ENCODE data around the gene ARHGEF4.
"Not testable (repeated sequence)": the region's sequence is repeated elsewhere in the genome, so short reads cannot be mapped to it uniquely, and the experiment has no call there.

Gene ARHGEF4

DNA sequence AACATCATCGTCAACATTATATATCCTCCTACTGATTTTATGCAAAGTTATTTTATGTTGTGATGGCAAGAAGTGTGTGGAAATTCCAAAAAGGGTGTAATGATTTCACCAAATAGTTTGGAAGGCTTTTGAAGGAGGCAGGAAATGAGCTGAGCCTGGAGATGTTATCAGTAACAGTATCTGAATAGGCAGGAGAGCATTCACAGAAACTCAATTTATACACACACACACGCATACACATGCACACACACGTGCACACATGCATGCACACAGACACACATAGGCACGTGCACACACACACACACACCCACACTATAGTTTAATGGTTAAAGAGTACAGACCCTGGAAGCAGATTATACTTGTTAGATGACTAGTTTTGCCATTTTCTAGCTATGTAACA lies 47.3 kb downstream of the ARHGEF4 start:
- FAIRE-seq (no peak), DNase-seq (ENCODE audit: low spot score) (no peak)

DNA sequence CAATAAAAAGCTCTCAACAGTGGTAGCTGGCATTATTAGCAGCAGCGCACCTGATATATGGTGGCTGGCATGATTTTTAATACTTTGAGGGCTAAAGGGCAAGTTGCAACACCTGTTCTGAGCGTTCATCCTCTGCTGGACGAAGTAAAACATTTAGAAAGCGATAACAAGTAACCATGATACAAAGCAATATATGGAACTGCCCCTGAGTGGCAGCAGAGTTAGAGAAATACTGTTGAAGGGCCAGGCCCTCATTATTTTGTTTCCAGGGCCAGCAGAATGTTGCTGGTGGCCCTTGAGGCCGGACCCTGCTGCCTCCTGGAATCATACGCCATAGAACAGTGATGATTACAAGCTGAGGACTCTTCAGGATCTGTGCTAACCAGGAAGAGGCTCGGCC lies 47.8 kb downstream of the ARHGEF4 start:
- DNase-seq (ENCODE audit: low spot score) (no peak), FAIRE-seq (no peak)

DNA sequence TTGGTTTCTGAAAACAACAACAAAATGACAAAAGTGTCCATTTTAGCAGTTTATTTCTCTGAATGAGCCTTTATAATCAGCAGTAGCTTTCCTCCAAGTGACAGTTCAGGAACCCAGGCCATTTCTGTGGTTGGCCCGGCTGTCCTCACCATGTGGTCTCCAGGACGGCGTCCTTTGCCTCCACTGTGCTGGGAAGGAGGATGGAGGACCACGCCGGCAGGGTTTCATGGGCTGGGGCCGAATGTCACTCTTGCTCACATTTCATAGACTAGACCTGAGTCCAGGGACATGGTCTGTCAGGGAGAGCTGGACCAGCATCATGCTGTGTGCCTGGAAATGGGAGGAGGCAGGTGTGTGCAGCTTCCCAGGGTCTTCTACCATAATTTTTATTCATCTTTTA lies 50.9 kb downstream of the ARHGEF4 start:
- no peak for FAIRE-seq
- DNase-seq (ENCODE audit: low spot score): no peak

DNA sequence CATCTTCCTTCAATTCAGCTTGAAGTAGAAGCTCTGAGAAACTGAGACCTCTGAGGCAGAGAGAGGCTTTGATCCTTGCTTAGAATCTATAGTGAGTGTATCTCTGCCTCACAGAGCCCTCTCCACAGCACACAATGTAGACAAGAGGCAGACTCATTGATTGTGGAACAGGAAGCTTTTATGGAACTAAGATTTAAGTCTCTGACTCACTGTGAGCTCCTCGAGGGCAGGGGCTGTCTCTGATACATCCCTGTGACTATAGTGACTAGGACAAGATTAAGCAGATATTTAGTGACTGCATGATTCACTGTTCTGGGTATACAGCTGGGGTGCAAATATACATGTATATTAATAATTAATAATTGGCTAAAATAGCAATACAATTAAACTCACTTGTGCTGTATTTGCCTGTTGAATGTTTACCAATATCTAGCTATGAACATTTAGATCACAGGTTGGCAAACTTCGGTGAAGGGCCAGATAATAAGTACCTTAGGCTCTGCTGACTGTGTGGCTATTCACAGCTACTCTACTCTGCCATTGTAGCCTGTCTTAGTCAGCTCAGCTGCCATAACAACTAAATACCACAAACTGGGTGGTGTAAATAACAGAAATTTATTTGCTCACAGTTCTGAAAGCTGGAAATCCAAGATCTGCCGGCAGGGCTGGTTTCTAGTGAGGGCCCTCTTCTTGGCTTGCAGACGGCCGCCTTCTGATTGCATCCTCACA lies 54.4 kb downstream of the ARHGEF4 start:
- DNase-seq (ENCODE audit: low spot score): no peak
- peak; percentile 44 for FAIRE-seq

DNA sequence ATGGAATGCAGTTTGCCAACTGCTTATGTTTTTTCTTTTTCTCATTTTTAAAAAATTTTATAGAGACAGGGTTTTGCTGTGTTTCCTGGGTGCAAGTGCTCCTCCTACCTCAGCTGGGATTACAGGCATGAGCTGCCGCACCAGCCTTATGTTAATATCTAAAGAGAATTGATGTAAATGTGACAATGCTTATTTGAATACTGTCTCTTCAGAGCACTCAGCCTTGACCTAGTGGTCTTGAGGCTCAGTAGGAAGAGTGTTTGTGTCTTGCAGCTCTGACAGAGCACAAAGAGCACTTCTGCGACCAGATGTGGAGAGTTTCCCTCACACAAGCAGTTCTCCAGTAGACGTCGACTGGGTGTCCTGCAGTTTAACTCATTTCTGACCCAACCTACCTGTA lies 55.3 kb downstream of the ARHGEF4 start:
- no peak for FAIRE-seq
- no peak for DNase-seq (ENCODE audit: low spot score)

DNA sequence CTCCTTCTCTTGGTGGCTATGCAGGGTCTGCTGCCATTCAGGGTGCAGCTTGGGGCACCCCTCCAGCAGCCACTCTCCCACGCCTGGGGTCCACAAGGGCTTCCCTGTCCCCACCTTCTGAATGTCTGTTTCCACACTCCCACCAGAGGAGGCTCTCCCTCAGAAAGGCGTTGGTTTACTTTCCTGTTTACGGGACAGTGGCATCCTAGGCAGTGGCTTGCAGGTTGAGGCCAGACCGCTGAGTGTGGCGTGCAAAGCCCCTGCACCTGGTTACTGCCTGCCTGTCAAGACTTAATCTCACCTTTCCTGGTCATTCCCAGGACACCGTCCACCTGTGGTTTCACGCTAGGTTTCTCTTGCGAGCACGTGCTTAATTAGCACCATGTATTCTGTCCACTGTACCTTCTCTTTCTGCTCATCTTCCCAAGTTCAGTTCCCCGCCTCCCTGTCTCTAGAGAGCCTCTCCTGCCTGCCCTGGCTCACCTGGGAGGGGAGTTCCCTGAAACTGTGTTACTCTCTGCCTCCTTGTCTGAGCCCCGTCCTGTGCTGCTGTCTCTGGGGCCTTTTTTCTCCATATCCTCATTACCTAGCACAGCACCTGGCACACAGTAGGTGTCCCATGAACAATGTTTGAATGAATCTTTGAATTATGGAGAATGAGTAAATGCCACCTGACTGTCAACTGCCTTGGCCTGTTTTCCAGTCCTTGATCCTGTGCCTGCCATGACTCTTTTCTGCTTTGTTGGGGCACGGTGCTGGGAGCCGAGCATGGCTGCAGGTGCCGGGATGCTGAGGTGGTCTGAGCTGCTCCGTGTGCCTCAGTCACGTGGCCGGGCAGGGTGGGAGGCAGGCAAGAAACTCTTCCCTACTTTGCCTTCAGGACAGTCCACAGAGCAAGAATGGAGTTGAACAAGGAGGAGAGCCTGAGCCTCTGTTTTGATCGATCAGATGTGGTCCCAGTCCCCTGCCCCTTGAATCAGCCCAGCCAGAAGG lies 56.4 kb downstream of the ARHGEF4 start:
- FAIRE-seq: no peak
- DNase-seq (ENCODE audit: low spot score): no peak

DNA sequence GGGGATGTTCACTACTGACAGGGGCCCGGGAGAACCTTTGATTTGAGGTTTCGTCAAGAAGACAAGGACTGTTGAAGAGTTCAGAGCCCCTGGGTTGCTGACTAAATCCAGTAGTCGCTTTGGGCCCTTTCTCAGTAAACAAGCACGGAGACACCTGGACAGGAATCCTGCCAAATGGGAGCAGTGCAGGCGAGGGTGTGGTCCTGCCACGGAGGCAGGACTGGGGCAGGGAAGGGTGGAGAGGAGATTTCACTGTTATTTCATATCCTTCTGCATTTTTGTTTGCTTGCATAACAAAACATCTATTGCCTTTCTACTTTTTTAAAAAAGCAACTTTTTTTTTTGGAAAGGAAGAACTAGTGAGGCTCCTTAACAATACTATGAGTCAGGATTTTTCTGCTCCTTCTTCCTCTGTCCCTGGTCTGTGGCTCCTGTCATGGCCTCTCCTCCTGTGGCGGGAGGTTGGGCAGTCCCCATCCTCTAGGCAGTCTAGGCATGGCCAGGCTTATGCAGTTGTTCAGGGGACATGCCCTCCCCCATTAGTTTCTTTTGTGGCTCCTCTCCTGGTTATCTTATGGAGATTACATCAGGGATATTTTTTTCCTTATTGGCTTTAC lies 57.7 kb downstream of the ARHGEF4 start:
- FAIRE-seq: no peak
- DNase-seq (ENCODE audit: low spot score): no peak

DNA sequence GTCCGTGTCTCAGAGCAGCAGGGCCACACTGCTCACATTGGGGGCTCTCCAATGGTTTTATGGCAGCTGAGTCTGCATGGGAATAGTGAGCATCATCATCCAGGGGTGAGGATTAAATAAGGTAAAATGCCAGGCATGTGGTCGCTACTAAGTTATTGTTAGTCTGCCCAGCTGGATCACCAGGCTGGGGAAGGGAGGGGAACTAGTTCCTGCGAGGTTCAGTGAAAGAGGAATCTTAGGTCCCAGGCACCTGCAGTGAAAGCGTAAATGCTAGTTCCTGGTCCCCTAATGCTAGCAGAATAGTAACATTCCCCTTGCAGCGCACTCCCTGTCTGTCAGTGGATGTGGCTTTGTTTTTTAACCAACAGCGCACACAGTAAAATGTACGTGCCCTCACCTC lies 60.1 kb downstream of the ARHGEF4 start:
- FAIRE-seq: no peak
- DNase-seq (ENCODE audit: low spot score): no peak

DNA sequence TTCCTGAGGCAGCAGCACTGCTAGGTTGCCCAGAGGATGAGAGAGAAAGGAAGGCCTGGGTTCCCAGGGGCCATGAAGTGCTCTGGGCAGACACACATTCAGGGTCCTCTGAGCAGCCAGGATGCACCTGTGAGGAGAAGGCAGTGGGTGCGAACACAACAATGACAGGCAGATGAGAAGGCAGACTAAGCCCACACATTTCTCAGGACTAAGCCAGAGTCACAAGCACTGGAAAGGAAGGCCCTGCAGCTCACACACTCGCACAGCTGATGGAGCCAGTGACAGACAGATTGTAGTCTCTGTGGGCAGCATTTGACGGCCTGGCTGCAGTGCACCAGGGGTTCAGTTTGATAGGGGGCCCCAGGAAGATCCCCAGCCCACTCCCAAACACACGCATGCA lies 61.8 kb downstream of the ARHGEF4 start:
- FAIRE-seq (no peak), DNase-seq (ENCODE audit: low spot score) (no peak)

DNA sequence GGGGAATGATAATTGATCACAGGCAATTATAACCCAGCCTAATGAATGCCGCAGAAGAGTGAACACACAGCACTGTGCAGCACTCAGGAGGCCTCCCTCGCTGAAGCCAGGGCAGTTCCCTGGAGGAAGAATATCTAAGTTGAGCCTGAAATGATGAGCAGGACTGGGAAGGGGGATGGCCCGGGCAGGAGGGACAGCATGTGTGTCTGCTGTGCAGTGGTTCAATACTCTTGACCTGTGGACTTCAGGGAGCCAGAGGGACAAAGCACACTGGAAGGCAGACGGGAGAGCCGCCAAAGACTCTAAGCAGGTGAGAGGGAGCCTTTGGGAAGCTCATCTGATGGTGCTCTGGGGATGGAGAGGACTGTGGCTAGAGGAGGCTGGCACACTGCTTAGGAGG lies 62.6 kb downstream of the ARHGEF4 start:
- DNase-seq (ENCODE audit: low spot score) (no peak), FAIRE-seq (no peak)

DNA sequence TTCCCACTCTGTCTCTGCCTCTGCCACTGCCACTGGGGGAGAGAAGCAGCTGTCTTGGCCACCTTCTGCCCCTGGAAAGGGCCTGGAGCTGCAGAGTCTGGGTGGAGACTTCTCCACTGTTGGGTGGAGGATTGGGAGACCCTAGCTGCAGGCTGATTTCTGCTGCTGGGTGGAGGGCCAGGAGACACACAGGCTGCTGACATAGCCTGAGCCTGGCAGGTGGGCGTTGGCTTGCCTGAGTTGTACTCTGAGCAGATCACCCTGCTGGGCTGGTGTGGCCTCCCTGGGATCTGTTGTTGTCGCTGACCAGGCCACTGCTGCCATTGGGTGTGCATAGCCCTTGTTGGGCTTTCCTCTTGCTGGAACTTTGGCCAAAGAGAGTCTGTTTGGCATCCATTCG lies 64.3 kb downstream of the ARHGEF4 start:
- FAIRE-seq (no peak), DNase-seq (ENCODE audit: low spot score) (no peak)

DNA sequence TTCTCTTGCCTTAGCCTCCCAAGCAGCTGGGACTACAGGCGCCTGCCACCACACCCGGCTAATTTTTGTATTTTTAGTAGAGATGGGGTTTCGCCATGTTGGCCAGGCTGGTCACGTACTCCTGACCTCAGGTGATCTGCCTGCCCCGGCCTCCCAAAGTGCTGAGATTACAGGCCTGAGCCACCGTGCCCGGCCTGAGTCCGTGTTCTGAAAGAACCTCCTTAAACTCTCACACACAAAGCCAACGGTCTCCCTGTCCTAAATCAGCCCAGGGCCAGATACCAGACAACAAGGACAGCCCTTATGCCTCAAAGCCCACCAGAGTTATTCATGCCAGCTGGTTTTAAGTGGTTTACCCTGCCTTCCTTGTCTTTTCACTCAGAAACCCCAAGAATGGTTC lies 64.9 kb downstream of the ARHGEF4 start:
- FAIRE-seq; DNase-seq (ENCODE audit: low spot score): not testable (repeated sequence)

DNA sequence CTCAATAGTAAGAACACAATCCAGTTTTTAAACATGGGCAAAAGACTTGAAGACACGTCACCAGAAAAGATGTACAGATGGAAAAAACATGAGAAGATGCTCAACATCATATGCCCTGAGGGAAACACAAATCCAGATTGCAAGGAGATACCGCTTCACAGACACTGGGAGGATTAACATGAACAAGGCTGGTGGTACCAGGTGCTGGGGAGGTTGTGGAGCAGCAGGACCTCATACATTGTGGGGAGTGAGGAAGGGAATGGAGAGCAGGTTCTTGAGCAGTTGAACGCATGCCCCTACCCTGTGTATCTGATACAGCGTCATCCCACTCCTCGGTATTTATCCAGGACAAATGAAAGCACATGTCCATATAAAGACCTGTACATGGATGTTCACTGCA lies 72.1 kb downstream of the ARHGEF4 start:
- no peak for FAIRE-seq

DNA sequence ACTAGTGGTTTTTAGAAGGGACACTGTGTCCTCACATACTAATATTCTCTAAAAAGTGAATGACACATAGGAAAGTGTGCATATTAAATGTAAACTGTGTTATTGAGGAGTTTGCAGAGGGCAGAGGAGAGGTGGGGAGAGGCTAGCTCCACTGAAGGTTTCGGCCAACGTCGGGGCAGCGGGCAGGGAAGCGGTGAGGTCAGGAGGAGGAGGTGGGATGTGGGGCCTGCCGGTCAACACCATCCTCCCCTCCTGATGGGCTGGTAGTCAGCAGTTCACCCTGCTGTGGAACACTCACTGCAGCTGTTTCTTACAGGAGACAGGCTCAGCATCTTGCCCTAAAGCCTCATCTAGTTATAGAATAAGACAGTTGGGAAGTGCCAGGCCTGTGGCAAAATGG lies 74.2 kb downstream of the ARHGEF4 start:
- FAIRE-seq (no peak), DNase-seq (ENCODE audit: low spot score) (no peak)

More for the DNA sequence above, 72.1 kb downstream of the ARHGEF4 start:
- DNase-seq (ENCODE audit: low spot score): no peak

DNA sequence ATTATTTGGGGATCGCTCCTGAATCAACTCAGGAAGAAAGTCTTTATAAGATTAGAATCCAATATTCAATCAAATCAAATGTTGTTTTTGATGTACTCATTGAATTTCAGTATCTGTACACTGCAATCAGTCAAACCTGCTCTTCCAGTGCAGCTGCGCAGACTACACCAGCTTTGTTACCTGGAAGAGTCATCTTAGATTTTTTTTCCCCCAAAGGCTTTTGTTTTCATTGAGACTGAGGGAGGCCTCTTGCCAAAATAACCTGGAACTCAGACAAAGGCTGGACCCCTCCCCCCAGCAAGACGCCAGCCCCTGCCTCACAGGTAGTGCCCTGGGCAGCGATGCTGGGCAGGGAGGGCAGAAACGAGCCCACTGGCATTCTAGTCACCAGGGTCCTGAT lies 74.8 kb downstream of the ARHGEF4 start:
- FAIRE-seq (no peak), DNase-seq (ENCODE audit: low spot score) (no peak)

DNA sequence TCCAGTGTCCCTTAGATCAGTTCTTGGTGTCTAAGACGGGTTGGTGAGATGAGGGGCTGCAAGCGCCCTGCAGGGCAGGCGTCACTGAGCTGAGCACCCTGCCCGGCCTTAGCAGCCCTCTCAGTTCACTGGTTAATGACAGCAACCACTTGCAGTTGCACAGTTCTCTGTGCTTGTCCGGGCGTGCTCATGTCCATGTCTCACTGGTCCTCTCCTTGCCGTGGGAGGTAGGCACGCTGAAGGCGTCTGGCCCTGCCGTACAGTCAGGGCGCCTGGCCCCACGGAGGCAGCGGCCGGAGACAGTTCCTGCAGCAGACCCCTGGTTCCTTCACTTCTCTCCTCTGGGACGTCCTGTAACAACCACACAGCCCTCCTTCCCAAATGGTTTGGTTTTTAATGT lies 75.3 kb downstream of the ARHGEF4 start:
- FAIRE-seq: no peak
- no peak for DNase-seq (ENCODE audit: low spot score)

DNA sequence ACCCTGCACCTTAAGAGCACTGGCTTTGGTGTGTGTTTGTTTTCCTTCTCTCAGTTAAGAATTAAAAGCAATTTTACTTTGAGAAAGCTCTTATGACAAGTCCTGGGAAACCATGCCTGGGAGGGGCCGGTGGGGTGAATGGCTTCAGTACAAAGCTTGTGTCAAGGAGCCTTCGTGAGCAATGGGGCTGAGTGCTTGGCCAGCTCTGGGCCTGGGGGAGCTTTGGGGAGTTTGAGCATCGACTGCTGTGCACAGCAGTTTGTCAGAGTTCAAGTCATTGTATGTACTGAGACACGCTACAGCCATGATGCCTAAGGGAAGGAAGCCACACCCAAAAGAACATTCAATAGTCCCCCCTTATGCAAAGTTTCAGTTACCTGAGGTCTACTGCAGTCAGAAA lies 75.8 kb downstream of the ARHGEF4 start:
- DNase-seq (ENCODE audit: low spot score): no peak

DNA sequence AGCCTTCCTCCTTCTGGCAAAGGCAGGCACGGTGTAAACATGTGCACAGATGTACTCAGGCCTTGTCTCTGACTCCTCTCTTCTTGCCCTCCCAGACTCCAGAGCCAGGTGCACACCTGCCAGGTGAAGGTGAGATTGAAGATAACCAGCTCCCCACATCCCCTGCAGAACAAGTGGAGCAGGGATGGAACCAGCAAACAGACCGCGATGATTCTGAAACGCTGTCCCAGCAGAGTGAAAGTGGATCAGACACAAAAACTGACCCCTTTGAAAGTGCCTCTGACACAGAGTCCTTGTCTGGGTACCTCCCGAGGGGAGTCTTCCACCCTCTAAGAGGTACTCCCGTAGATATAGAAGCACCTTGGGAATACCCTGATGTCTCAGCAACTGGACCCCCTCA lies 77.2 kb downstream of the ARHGEF4 start:
- FAIRE-seq (no peak), DNase-seq (ENCODE audit: low spot score) (no peak)

More for the DNA sequence above, 75.8 kb downstream of the ARHGEF4 start:
- no peak for FAIRE-seq

DNA sequence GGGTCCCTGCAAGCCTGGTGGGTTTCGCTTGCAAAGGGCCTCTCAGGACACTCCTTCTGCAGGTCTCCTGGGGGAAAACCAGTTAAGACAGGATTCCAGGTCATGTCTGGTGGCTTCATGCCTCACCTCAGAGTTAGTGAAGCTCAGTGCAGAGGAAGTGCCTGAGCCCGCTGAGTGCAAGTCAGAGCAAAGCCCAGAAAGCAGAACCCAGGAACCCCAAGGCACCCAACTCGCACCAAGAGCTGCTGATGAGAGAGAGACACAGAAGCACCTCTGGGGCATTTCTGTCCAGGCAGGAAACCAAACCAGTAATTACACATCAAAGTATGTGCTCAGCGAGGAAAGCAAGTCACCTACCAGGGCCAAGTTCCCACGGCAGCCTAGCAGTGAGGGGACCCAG lies 78.4 kb downstream of the ARHGEF4 start:
- FAIRE-seq: no peak
- DNase-seq (ENCODE audit: low spot score): no peak

DNA sequence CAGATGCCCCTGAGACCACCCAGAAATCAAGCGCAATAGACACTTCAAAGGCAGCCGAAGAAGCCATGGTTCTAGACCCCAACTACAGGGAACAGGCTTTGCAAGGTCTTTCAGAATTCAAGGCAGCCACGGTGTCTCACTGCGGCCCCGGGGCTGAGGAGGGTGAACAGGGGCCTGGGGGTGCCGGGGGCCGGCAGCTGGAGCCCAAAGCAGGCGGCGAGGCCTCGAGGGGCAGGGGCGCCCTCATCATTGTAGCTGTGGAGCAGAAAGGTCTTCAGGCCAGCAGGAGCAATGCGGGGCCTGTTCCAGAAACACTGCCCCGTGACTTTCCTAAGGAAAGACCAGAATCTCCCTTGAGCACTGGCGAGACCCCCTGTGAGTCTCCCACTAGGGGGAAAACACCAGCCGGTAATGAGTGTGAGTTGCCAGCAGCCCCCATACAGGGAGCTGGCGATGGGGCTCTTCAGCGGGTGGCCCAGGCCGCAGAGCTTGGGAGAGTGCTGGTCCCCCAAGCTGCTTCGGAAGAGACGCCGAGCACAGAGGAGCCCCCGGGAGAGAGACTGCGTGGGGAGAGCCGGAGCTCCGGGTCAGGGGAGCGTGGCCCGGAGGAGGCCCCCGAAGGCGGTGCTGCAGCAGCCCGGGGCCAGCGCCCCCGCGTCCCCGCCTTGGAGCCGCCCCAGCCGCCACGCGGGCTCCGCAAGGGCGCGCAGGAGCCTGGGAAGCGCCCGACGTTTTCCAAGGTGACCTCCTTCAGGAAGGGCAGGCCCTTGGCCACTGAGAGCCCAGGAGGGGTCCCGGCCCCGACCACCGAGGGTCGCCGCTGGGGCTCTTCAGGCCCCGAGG lies 79.1 kb downstream of the ARHGEF4 start:
- FAIRE-seq (no peak), DNase-seq (ENCODE audit: low spot score) (no peak)

DNA sequence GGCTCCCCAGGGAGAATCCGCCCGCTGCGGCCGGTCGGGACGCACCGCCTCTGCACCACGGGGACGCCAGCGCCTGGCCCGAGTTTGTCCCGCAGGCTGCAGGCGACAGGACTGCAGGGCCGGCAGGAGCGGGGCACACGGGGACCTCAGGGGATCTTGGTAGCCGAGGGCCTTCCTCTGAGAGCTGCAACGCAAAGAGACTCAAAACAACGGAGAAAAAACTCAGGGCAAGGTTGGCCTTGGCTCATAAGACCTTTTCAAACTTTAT lies 79.7 kb downstream of the ARHGEF4 start:
- DNase-seq (ENCODE audit: low spot score): no peak
- no peak for FAIRE-seq

All from urothelium cell line (cell line).